ENCODE measurements around the gene NR2F1-AS1. TPM values are rescaled to one million over a fixed set of nuclear protein-coding genes. Genes with fewer than 3 reads are reported as not detected.

Gene NR2F1-AS1
- total RNA-seq, 1 donor from 2014 or later: 53.1 TPM

DNA sequence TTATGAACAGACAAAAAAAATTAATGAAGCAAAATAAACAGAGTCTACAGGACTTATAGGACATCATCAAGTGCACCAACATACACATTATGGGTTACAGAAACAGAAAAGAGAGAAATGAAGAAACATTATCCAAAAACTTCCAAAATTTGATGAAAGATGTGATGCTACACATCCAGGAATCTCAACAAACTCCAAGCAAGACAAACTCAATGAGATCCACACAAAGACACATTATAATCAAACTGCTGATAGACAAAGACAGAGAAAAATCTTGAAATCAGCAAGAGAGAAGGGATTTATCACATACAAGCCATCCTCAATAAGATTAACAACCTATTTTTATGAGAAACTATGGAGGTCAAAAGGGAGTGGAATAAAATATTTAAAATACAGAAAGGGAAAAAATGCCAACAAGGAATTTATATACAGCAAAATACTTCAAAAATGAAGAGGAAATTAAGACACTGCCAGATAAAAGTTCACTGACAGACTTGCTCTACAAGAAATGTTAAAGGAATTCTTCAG, 101.0 kb downstream of the NR2F1-AS1 start:
- H3K27me3 Mint-ChIP-seq (ENCODE audit: low read depth): no peaks in the 10 kb centered on the region
- TF ChIP-seq, protein P1, sequence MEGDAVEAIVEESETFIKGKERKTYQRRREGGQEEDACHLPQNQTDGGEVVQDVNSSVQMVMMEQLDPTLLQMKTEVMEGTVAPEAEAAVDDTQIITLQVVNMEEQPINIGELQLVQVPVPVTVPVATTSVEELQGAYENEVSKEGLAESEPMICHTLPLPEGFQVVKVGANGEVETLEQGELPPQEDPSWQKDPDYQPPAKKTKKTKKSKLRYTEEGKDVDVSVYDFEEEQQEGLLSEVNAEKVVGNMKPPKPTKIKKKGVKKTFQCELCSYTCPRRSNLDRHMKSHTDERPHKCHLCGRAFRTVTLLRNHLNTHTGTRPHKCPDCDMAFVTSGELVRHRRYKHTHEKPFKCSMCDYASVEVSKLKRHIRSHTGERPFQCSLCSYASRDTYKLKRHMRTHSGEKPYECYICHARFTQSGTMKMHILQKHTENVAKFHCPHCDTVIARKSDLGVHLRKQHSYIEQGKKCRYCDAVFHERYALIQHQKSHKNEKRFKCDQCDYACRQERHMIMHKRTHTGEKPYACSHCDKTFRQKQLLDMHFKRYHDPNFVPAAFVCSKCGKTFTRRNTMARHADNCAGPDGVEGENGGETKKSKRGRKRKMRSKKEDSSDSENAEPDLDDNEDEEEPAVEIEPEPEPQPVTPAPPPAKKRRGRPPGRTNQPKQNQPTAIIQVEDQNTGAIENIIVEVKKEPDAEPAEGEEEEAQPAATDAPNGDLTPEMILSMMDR (conservative IDR thresholded peaks at IDR 0.05): no peak
- no peak overlapping the region for H3K4me3 Mint-ChIP-seq
- no peak overlapping the region for H3K27ac Mint-ChIP-seq (ENCODE audit: unreplicated experiment)
- peaks cover 16% of the 10 kb centered on the region for H3K9me3 Mint-ChIP-seq
- H3K4me1 Mint-ChIP-seq: peaks cover under 1% of the 10 kb centered on the region
- DNase-seq (ENCODE audit: low read depth, low spot score): no peak
- peaks cover 45% of the 10 kb centered on the region for H3K36me3 Mint-ChIP-seq (ENCODE audit: low read depth)

DNA sequence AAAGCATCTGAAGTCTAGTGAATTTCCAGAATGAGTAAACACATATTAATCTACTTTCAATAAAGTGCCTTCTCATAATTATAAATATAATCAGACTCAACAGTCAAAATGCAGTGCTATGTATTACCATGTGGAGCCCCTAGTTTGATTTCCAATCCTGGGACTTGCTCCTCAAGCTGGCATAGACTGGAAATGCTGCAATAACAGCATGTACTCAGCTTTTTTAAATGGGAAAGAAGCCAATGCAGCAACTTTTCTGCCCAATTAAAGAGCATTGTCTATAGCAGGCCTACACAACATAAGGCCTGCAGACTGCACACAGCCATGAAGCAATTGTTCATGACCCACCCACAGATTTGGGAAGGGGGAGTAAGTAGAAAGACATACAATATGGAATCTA, 103.2 kb downstream of the NR2F1-AS1 start:
- Mint-ChIP-seq H3K27me3 (ENCODE audit: low read depth) (no peaks in the 10 kb centered on the region), H3K36me3 (ENCODE audit: low read depth) (peaks cover 25% of the 10 kb centered on the region), H3K4me3 (no peak overlapping the region), H3K9me3 (peaks cover 8% of the 10 kb centered on the region), H3K4me1 (no peaks in the 10 kb centered on the region), H3K27ac (ENCODE audit: unreplicated experiment) (no peak overlapping the region)
- TF ChIP-seq, protein P1 (conservative IDR thresholded peaks at IDR 0.05): no peak
- no peak for DNase-seq (ENCODE audit: low read depth, low spot score)

GRCh38 chr5:93476251-93476742, 104.7 kb downstream of the NR2F1-AS1 start:
- H3K27ac Mint-ChIP-seq (ENCODE audit: unreplicated experiment): no peak overlapping the region
- TF ChIP-seq, protein P1 (conservative IDR thresholded peaks at IDR 0.05): no peak

DNA sequence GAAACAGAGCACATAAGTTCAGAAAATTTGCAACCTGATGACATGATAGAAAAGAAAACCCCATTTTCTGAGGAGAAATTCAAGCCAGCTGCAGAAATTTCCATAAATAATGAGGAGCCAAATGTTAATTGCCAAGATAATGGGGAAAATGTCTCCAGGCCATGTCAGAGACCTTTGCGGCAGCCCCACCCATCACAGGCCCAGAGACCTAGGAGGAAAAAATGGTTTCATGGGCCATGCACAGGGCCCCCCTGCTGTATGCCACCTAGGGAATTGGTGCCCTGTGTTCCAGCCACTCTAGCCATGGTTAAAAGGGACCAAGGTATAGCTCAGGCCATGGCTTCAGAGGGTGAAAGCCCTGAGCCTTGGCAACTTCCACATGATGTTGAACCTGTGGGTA, 118.1 kb downstream of the NR2F1-AS1 start:
- no peak for DNase-seq (ENCODE audit: low read depth, low spot score)
- Mint-ChIP-seq H3K36me3 (ENCODE audit: low read depth) (peaks cover 61% of the 10 kb centered on the region), H3K9me3 (peaks cover 28% of the 10 kb centered on the region), H3K4me3 (no peak overlapping the region), H3K27me3 (ENCODE audit: low read depth) (no peaks in the 10 kb centered on the region), H3K4me1 (no peaks in the 10 kb centered on the region), H3K27ac (ENCODE audit: unreplicated experiment) (no peak overlapping the region)
- TF ChIP-seq, protein P1 (conservative IDR thresholded peaks at IDR 0.05): no peak

More at GRCh38 chr5:93476251-93476742, 104.7 kb downstream of the NR2F1-AS1 start:
- Mint-ChIP-seq H3K9me3 (peaks cover 8% of the 10 kb centered on the region), H3K36me3 (ENCODE audit: low read depth) (peaks cover 20% of the 10 kb centered on the region), H3K4me1 (no peaks in the 10 kb centered on the region), H3K27me3 (ENCODE audit: low read depth) (no peaks in the 10 kb centered on the region), H3K4me3 (no peak overlapping the region)
- no peak for DNase-seq (ENCODE audit: low read depth, low spot score)

- no peak for DNase-seq (ENCODE audit: low read depth, low spot score)
- H3K27me3 Mint-ChIP-seq (ENCODE audit: low read depth): no peaks in the 10 kb centered on the region
- H3K9me3 Mint-ChIP-seq: peaks cover 23% of the 10 kb centered on the region
- H3K36me3 Mint-ChIP-seq (ENCODE audit: low read depth): peaks cover 61% of the 10 kb centered on the region
- H3K27ac Mint-ChIP-seq (ENCODE audit: unreplicated experiment): no peak overlapping the region
- H3K4me1 Mint-ChIP-seq: no peaks in the 10 kb centered on the region
- TF ChIP-seq, protein P1 (conservative IDR thresholded peaks at IDR 0.05): no peak
- H3K4me3 Mint-ChIP-seq: no peak overlapping the region
Measured at GRCh38 chr5:93461756-93462155, 119.3 kb downstream of the NR2F1-AS1 start.

Measured in neural crest cell (in vitro differentiated cells).